H1 (cell line): Measurements from ENCODE around the gene CDC45. TPM values are rescaled to one million over a fixed set of nuclear protein-coding genes. Genes with fewer than 3 reads are reported as not detected.

Source experiments
- E2F6 ChIP-seq: IDR thresholded peaks from 2 replicates; pipeline ENCODE4 v1.6.1; 2012; ENCODE audit warnings: inconsistent platforms
- FOSL1 ChIP-seq: IDR thresholded peaks from 2 replicates; pipeline ENCODE4 v1.6.1; 2011; ENCODE audit warnings: mild to moderate bottlenecking, low read depth, low read length, moderate library complexity; ENCODE audit not compliant: insufficient read depth
- TAF1 ChIP-seq: IDR thresholded peaks from 2 replicates; pipeline ENCODE4 v1.6.1; 2011; ENCODE audit warnings: mild to moderate bottlenecking, low read depth, low read length
- ZNF274 ChIP-seq: IDR thresholded peaks from 2 replicates; pipeline ENCODE4 v1.7.0; 2012; ENCODE audit warnings: low read length, borderline replicate concordance; ENCODE audit errors: extremely low read depth
- polyA plus RNA-seq, 7 experiments: library from polyadenylated mRNA; depleted of rRNA in 3 of 7; stranded (reverse) in 5 of 7; unstranded in 2 of 7; fragments of >200 nt in 5 of 7; fragments of 200-250 nt in 2 of 7; gene quantifications; 1 replicate in 5 of 7; 2 replicates in 1 of 7; 4 replicates in 1 of 7; pipeline versions ENCODE4 v1.2.1 to v1.2.3, GENCODE V29; 2011 to 2013; ENCODE audit warnings: missing spikeins in 2 of 7, mixed read lengths in 2 of 7
- total RNA-seq: library from RNA; stranded (reverse); fragmentation: NEBNext Ultra II Directional; extraction: Animal tissue kit (Norgen Biotek cat#: 25700); gene quantifications from 2 replicates; pipeline ENCODE4 v1.2.1, GENCODE V29; 2021

The CDC45 gene
- total and polyA plus RNA-seq, 2 of the 8 experiments (the other 6 are each of a cell fraction or from before 2014, with no cell fraction given): 31.9 to 37.7 TPM

DNA sequence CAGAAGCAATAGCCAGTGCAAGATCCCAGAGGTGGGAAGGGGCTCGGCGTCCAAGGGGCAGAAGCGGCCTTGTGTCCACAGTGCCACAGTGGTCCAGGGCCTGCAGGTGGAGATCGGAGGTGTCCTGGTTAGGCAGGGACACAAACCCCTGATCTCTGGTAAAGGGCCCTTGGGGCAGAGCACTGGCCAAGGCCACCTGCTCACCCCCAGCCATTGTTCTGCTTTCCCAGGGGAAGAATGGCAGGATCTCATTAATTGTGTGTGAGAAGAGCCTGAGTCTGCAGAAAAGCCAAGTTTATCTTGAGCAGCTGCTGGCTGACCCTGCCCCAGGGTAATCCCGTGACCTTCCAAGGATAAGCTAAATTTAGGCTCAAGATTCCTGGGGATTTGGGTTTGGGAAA lies 47.6 kb downstream of the CDC45 start (continued):
- TF ChIP-seq E2F6 (no peak), FOSL1 (no peak), TAF1 (no peak), ZNF274 (no peak)
- TF ChIP-seq, all 59 proteins: peak for 0
